K562 (cell line): Measurements from ENCODE around the gene CHAD. TPM values are rescaled to one million over a fixed set of nuclear protein-coding genes. Genes with fewer than 3 reads are reported as not detected.

Source experiments
- BRCA1 ChIP-seq, 2 experiments: fragments of 450-650 bp in 1 of 2; sonication (generic) in 1 of 2; formaldehyde crosslinking in 1 of 2; IDR thresholded peaks; 2 replicates each; pipeline versions ENCODE4 v1.5.0 to v1.6.1; 2017 to 2020; ENCODE audit warnings: mild to moderate bottlenecking in 1 of 2, missing genetic modification reagents in 1 of 2
- COPS2 ChIP-seq: fragments of 450-650 bp; conservative IDR thresholded peaks from 2 replicates; pipeline ENCODE4 v1.6.1; 2016; ENCODE audit warnings: mild to moderate bottlenecking, moderate library complexity
- FOSL1 ChIP-seq: fragments of 200-800 bp; sonication (Bioruptor generic); conservative IDR thresholded peaks from 2 replicates; pipeline ENCODE4 v1.6.1; 2016; ENCODE audit warnings: missing genetic modification characterization, missing compliant biosample characterization
- HNRNPH1 ChIP-seq: fragments of 200-400 bp; formaldehyde crosslinking; optimal IDR thresholded peaks from 2 replicates; pipeline ENCODE3; 2017; ENCODE audit warnings: low read depth, mild to moderate bottlenecking, low read length, moderate library complexity
- JUNB ChIP-seq: fragments of 450-650 bp; formaldehyde crosslinking; conservative IDR thresholded peaks from 2 replicates; pipeline ENCODE4 v1.4.0; 2020; ENCODE audit warnings: mild to moderate bottlenecking
- KDM2B ChIP-seq: fragments of 250-450 bp; sonication (Bioruptor Pico); IDR thresholded peaks from 2 replicates; pipeline ENCODE4 v1.8.0; 2021; ENCODE audit warnings: mild to moderate bottlenecking, moderate library complexity
- MBD2 ChIP-seq: sonication (generic); IDR thresholded peaks from 2 replicates; pipeline ENCODE4 v1.6.1; 2016; ENCODE audit warnings: low read depth, borderline replicate concordance
- OTX1 ChIP-seq: fragments of 450-650 bp; formaldehyde crosslinking; IDR thresholded peaks from 2 replicates; pipeline ENCODE4 v1.4.0; 2022; ENCODE audit warnings: mild to moderate bottlenecking
- POLR2AphosphoS2 ChIP-seq: IDR thresholded peaks from 2 replicates; pipeline ENCODE4 v1.6.1; 2012; ENCODE audit warnings: low read length, improper control_type of control experiment
- POLR2B ChIP-seq: fragments of 450-650 bp; IDR thresholded peaks from 2 replicates; pipeline ENCODE4 v1.6.1; 2018; ENCODE audit warnings: low read depth; ENCODE audit not compliant: partially characterized antibody
- STAT5B ChIP-seq: fragments of 250-450 bp; sonication (Bioruptor Pico); IDR thresholded peaks from 2 replicates; pipeline ENCODE4 v1.8.0; 2021; ENCODE audit warnings: mild to moderate bottlenecking, inconsistent platforms
- TEAD4 ChIP-seq, 2 experiments: sonication (generic) in 1 of 2; formaldehyde crosslinking in 1 of 2; IDR thresholded peaks; 2 replicates each; pipeline versions ENCODE4 v1.6.1 to v1.8.0; 2012 to 2022; ENCODE audit warnings: borderline replicate concordance in 1 of 2, inconsistent platforms in 1 of 2, low read length in 1 of 2, mild to moderate bottlenecking in 1 of 2, missing genetic modification reagents in 1 of 2
- ZNF165 ChIP-seq: fragments of 250-450 bp; sonication (Bioruptor Pico); IDR thresholded peaks from 2 replicates; pipeline ENCODE4 v1.4.0; 2020; ENCODE audit warnings: borderline replicate concordance
- polyA plus RNA-seq, 8 experiments: library from polyadenylated mRNA; depleted of rRNA in 4 of 8; stranded (reverse) in 5 of 8; unstranded in 3 of 8; fragments of >200 nt; fragmentation: Nextera tagmentation in 2 of 8; fragmentation: Illumina TruSeq in 1 of 8; extraction: Ambion mirVana in 2 of 8; extraction: Trizol in 1 of 8; gene quantifications; 2 replicates each; pipeline versions ENCODE4 v1.2.1 to v1.2.3, GENCODE V29; 2011 to 2014; ENCODE audit warnings: inconsistent platforms in 1 of 8, missing spikeins in 1 of 8
- total RNA-seq, 7 experiments: library from RNA; depleted of rRNA in 6 of 7; stranded (reverse); fragments of >200 nt in 6 of 7; fragmentation: Illumina TruSeq in 2 of 7; extraction: Trizol in 2 of 7; gene quantifications; 2 replicates each; pipeline versions ENCODE4 v1.2.1 to v1.2.3, GENCODE V29; 2011 to 2021; ENCODE audit warnings: low replicate concordance in 1 of 7
- TF ChIP-seq, protein P1 (sequence below): fragments of 250-450 bp; sonication (Bioruptor Pico); IDR thresholded peaks from 2 replicates; pipeline ENCODE4 v1.4.0; 2020; ENCODE audit warnings: borderline replicate concordance
- TF ChIP-seq, protein P2 (sequence below): fragments of 250-450 bp; sonication (Bioruptor Pico); IDR thresholded peaks from 2 replicates; pipeline ENCODE4 v1.8.0; 2021; ENCODE audit warnings: moderate library complexity, mild to moderate bottlenecking, inconsistent platforms
- TF ChIP-seq, protein P3 (sequence below), 3 experiments: IDR thresholded peaks in 2 of 3; conservative IDR thresholded peaks in 1 of 3; 2 replicates each; pipeline ENCODE4 v1.5.1; 2011 to 2012; ENCODE audit warnings: low read length in 3 of 3, mild to moderate bottlenecking in 3 of 3, control low read depth in 2 of 3, improper control_type of control experiment in 1 of 3, inconsistent platforms in 1 of 3, low read depth in 1 of 3, mixed read lengths in 1 of 3, moderate library complexity in 1 of 3; ENCODE audit not compliant: insufficient read depth in 2 of 3
- TF ChIP-seq, protein P4 (sequence below): sonication (generic); formaldehyde crosslinking; IDR thresholded peaks from 2 replicates; pipeline ENCODE4 v1.8.0; 2023; ENCODE audit warnings: missing genetic modification reagents, mild to moderate bottlenecking, borderline replicate concordance

Gene CHAD
- total and polyA plus RNA-seq, 9 of the 15 experiments (the other 6 are each of a cell fraction or from before 2014, with no cell fraction given) = not detected

DNA sequence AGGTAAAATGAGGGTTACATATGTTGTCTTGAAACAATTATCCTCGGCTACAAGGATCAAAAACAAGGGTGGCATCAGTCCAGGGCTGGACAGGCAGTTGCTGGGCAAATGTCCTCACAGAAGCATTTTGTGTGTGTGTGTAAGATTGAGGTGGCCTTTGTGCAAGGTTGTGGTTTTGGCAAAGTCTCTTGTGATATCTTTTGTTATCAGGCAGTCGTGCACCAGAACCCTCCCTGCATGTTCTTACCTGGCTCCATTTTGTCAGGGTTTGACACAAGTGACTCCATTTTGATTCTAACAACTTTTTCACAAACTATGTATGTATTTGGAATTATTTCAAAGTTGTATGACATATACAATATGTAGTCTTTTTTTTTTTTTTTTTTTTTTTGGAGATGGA is 20.0 kb downstream of the CHAD start (continued):
- TF ChIP-seq, protein P1, sequence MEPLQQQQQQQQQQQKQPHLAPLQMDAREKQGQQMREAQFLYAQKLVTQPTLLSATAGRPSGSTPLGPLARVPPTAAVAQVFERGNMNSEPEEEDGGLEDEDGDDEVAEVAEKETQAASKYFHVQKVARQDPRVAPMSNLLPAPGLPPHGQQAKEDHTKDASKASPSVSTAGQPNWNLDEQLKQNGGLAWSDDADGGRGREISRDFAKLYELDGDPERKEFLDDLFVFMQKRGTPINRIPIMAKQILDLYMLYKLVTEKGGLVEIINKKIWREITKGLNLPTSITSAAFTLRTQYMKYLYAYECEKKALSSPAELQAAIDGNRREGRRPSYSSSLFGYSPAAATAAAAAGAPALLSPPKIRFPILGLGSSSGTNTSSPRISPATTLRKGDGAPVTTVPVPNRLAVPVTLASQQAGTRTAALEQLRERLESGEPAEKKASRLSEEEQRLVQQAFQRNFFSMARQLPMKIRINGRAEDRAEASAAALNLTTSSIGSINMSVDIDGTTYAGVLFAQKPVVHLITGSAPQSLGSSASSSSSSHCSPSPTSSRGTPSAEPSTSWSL (CRISPR knock-in tag) = no peak
- no peak for TF ChIP-seq COPS2
- TF ChIP-seq, protein P2, sequence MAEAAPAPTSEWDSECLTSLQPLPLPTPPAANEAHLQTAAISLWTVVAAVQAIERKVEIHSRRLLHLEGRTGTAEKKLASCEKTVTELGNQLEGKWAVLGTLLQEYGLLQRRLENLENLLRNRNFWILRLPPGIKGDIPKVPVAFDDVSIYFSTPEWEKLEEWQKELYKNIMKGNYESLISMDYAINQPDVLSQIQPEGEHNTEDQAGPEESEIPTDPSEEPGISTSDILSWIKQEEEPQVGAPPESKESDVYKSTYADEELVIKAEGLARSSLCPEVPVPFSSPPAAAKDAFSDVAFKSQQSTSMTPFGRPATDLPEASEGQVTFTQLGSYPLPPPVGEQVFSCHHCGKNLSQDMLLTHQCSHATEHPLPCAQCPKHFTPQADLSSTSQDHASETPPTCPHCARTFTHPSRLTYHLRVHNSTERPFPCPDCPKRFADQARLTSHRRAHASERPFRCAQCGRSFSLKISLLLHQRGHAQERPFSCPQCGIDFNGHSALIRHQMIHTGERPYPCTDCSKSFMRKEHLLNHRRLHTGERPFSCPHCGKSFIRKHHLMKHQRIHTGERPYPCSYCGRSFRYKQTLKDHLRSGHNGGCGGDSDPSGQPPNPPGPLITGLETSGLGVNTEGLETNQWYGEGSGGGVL (CRISPR knock-in tag) = no peak
- no peak for TF ChIP-seq POLR2B
- TF ChIP-seq STAT5B (CRISPR knock-in tag) = no peak
- no peak for TF ChIP-seq JUNB (CRISPR knock-in tag)
- no peak for TF ChIP-seq MBD2
- TF ChIP-seq, protein P3, sequence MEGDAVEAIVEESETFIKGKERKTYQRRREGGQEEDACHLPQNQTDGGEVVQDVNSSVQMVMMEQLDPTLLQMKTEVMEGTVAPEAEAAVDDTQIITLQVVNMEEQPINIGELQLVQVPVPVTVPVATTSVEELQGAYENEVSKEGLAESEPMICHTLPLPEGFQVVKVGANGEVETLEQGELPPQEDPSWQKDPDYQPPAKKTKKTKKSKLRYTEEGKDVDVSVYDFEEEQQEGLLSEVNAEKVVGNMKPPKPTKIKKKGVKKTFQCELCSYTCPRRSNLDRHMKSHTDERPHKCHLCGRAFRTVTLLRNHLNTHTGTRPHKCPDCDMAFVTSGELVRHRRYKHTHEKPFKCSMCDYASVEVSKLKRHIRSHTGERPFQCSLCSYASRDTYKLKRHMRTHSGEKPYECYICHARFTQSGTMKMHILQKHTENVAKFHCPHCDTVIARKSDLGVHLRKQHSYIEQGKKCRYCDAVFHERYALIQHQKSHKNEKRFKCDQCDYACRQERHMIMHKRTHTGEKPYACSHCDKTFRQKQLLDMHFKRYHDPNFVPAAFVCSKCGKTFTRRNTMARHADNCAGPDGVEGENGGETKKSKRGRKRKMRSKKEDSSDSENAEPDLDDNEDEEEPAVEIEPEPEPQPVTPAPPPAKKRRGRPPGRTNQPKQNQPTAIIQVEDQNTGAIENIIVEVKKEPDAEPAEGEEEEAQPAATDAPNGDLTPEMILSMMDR (IDR thresholded peaks at IDR 0.05 in 2 of 3, conservative IDR thresholded peaks at IDR 0.05 in 1 of 3; ENCODE audit: insufficient read depth in 2 of 3, low read depth in 1 of 3, low read length in 3 of 3) = no peak
- TF ChIP-seq FOSL1 (tag) = no peak
- TF ChIP-seq KDM2B = no peak
- TF ChIP-seq, protein P4, sequence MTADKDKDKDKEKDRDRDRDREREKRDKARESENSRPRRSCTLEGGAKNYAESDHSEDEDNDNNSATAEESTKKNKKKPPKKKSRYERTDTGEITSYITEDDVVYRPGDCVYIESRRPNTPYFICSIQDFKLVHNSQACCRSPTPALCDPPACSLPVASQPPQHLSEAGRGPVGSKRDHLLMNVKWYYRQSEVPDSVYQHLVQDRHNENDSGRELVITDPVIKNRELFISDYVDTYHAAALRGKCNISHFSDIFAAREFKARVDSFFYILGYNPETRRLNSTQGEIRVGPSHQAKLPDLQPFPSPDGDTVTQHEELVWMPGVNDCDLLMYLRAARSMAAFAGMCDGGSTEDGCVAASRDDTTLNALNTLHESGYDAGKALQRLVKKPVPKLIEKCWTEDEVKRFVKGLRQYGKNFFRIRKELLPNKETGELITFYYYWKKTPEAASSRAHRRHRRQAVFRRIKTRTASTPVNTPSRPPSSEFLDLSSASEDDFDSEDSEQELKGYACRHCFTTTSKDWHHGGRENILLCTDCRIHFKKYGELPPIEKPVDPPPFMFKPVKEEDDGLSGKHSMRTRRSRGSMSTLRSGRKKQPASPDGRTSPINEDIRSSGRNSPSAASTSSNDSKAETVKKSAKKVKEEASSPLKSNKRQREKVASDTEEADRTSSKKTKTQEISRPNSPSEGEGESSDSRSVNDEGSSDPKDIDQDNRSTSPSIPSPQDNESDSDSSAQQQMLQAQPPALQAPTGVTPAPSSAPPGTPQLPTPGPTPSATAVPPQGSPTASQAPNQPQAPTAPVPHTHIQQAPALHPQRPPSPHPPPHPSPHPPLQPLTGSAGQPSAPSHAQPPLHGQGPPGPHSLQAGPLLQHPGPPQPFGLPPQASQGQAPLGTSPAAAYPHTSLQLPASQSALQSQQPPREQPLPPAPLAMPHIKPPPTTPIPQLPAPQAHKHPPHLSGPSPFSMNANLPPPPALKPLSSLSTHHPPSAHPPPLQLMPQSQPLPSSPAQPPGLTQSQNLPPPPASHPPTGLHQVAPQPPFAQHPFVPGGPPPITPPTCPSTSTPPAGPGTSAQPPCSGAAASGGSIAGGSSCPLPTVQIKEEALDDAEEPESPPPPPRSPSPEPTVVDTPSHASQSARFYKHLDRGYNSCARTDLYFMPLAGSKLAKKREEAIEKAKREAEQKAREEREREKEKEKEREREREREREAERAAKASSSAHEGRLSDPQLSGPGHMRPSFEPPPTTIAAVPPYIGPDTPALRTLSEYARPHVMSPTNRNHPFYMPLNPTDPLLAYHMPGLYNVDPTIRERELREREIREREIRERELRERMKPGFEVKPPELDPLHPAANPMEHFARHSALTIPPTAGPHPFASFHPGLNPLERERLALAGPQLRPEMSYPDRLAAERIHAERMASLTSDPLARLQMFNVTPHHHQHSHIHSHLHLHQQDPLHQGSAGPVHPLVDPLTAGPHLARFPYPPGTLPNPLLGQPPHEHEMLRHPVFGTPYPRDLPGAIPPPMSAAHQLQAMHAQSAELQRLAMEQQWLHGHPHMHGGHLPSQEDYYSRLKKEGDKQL = no peak
- TF ChIP-seq TEAD4 (IDR thresholded peaks at IDR 0.05; ENCODE audit: low read length) = no peak; the same call in 1 of the 2 replicates
- TF ChIP-seq TEAD4 (CRISPR knock-in tag; IDR thresholded peaks at IDR 0.05; ENCODE audit: borderline replicate concordance) = no peak
- no peak for TF ChIP-seq ZNF165
- no peak for TF ChIP-seq POLR2AphosphoS2
- TF ChIP-seq OTX1 (CRISPR knock-in tag) = no peak
- no peak for TF ChIP-seq HNRNPH1
- TF ChIP-seq BRCA1 (IDR thresholded peaks at IDR 0.05) = no peak
- no peak for TF ChIP-seq BRCA1 (CRISPR knock-in tag; IDR thresholded peaks at IDR 0.05)
